DND-41 (cell line): ENCODE measurements around the gene KAZN.
A peak's percentile ranks its signal among the peaks of the same experiment; 100 is the strongest.

Source experiments
- ATAC-seq: fragments of 200-7000 bp; cut with Tn5 transposase; 3 replicates; pipeline ENCODE4 v1.9.1; 2021; ENCODE audit warnings: low read depth; ENCODE audit not compliant: insufficient read depth
- DNase-seq: peaks from one replicate; pipeline ENCODE4 v3.0.0-alpha.2; 2020
- H2AFZ ChIP-seq: 2 replicates; pipeline ENCODE4 v1.6.0; 2012; ENCODE audit warnings: low read depth, low read length
- H3K27ac ChIP-seq: 2 replicates; pipeline ENCODE4 v1.5.1; 2012; ENCODE audit warnings: low read length, inconsistent platforms
- H3K27me3 ChIP-seq: fragments of 200-600 bp; sonication (generic); 2 replicates; pipeline ENCODE4 v1.6.0; 2012; ENCODE audit warnings: low read length, mild to moderate bottlenecking, inconsistent platforms; ENCODE audit not compliant: insufficient read depth, poor library complexity
- H3K36me3 ChIP-seq: 2 replicates; pipeline ENCODE4 v1.5.1; 2012; ENCODE audit warnings: low read length, inconsistent platforms; ENCODE audit not compliant: insufficient read depth
- H3K4me1 ChIP-seq: 2 replicates; pipeline ENCODE4 v1.5.1; 2012; ENCODE audit warnings: mild to moderate bottlenecking, low read length; ENCODE audit not compliant: insufficient read depth
- H3K4me2 ChIP-seq: 2 replicates; pipeline ENCODE4 v1.6.0; 2012; ENCODE audit warnings: mild to moderate bottlenecking, moderate library complexity, low read length, inconsistent platforms; ENCODE audit not compliant: insufficient read depth
- H3K4me3 ChIP-seq, 2 experiments: fragments of 200-600 bp in 1 of 2; shearing (Covaris generic) in 1 of 2; 2 replicates each; pipeline ENCODE4 v1.5.1; 2012 to 2016; ENCODE audit warnings: inconsistent platforms in 2 of 2, low read length in 2 of 2, mild to moderate bottlenecking in 2 of 2, low read depth in 1 of 2, moderate library complexity in 1 of 2
- H3K79me2 ChIP-seq: 2 replicates; pipeline ENCODE4 v1.6.0; 2012; ENCODE audit warnings: low read length, inconsistent platforms; ENCODE audit not compliant: insufficient read depth
- H3K9ac ChIP-seq: 2 replicates; pipeline ENCODE4 v1.6.0; 2012; ENCODE audit warnings: low read depth, mild to moderate bottlenecking, inconsistent platforms, low read length, moderate library complexity
- H3K9me3 ChIP-seq: 2 replicates; pipeline ENCODE4 v1.5.1; 2012; ENCODE audit warnings: low read length, moderate library complexity, mild to moderate bottlenecking, inconsistent platforms; ENCODE audit not compliant: insufficient read depth, severe bottlenecking
- H4K20me1 ChIP-seq: 2 replicates; pipeline ENCODE4 v1.6.0; 2012; ENCODE audit warnings: low read length; ENCODE audit not compliant: insufficient read depth
- CTCF ChIP-seq: IDR thresholded peaks from 2 replicates; pipeline ENCODE4 v1.5.1; 2012; ENCODE audit warnings: borderline replicate concordance, low read length, moderate library complexity, mild to moderate bottlenecking; ENCODE audit not compliant: poor library complexity, severe bottlenecking; ENCODE audit errors: extremely low read depth
- EZH2 ChIP-seq: IDR thresholded peaks from 3 replicates; pipeline ENCODE4 v1.6.1; 2012; ENCODE audit warnings: borderline replicate concordance, low read depth, mild to moderate bottlenecking, moderate library complexity, low read length, inconsistent platforms; ENCODE audit not compliant: severe bottlenecking

KAZN gene

GRCh38 chr1:14977338-14977931, 378.9 kb downstream of the KAZN start:
- H3K27me3 ChIP-seq: no peaks in the 10 kb centered on the region
- TF ChIP-seq EZH2: no peak
- no peak for TF ChIP-seq CTCF

GRCh38 chr1:14980621-14981218, 382.2 kb downstream of the KAZN start:
- H2AFZ ChIP-seq: no peak overlapping the region
- H3K9ac ChIP-seq: no peak overlapping the region
- peaks cover 31% of the 10 kb centered on the region for H4K20me1 ChIP-seq
- H3K36me3 ChIP-seq: peaks cover 3% of the 10 kb centered on the region; the same call in 1 of the 2 replicates
- no peaks in the 10 kb centered on the region for H3K9me3 ChIP-seq
- no peak overlapping the region for H3K4me3 ChIP-seq
- H3K4me2 ChIP-seq: no peak overlapping the region
- no peaks in the 10 kb centered on the region for H3K4me1 ChIP-seq
- no peak overlapping the region for H3K27ac ChIP-seq
- no peak for ATAC-seq
- no peaks in the 10 kb centered on the region for H3K79me2 ChIP-seq
- H3K27me3 ChIP-seq: no peaks in the 10 kb centered on the region
- TF ChIP-seq CTCF (no peak), EZH2 (no peak)
- no peak for DNase-seq

More at GRCh38 chr1:14977338-14977931, 378.9 kb downstream of the KAZN start:
- Histone ChIP-seq H4K20me1 (peaks cover 28% of the 10 kb centered on the region), H3K9me3 (no peaks in the 10 kb centered on the region), H2AFZ (no peak overlapping the region), H3K79me2 (no peaks in the 10 kb centered on the region), H3K9ac (no peak overlapping the region), H3K4me1 (no peaks in the 10 kb centered on the region), H3K4me3 (no peak overlapping the region), H3K4me2 (no peak overlapping the region), H3K36me3 (peaks cover 6% of the 10 kb centered on the region), H3K27ac (no peak overlapping the region)
- DNase-seq: no peak
- peak; percentile 22; the same call in 1 of the 3 replicates for ATAC-seq

GRCh38 chr1:14982029-14982428, 383.5 kb downstream of the KAZN start:
- DNase-seq (no peak), ATAC-seq (no peak)
- Histone ChIP-seq H3K9ac (no peak overlapping the region), H3K9me3 (no peaks in the 10 kb centered on the region), H3K27ac (no peak overlapping the region), H3K4me1 (no peaks in the 10 kb centered on the region), H3K36me3 (no peaks in the 10 kb centered on the region), H4K20me1 (peaks cover 30% of the 10 kb centered on the region), H3K4me3 (no peak overlapping the region), H3K4me2 (no peak overlapping the region), H2AFZ (no peak overlapping the region), H3K79me2 (no peaks in the 10 kb centered on the region), H3K27me3 (no peaks in the 10 kb centered on the region)
- no peak for TF ChIP-seq CTCF
- no peak for TF ChIP-seq EZH2
